A549 treated with AZD2906 at 1 μM for 4 hours (cell line): ENCODE results near the gene CDC42EP2. TPM values are rescaled to one million over a fixed set of nuclear protein-coding genes. Genes with fewer than 3 reads are reported as not detected.

Source experiments
- total RNA-seq: library from RNA; stranded (reverse); fragments of 200-300 nt; extraction: Qiagen RNA extraction; gene quantifications from 5 replicates; pipeline ENCODE4 v1.2.3, GENCODE V29; 2022

Gene CDC42EP2, protein sequence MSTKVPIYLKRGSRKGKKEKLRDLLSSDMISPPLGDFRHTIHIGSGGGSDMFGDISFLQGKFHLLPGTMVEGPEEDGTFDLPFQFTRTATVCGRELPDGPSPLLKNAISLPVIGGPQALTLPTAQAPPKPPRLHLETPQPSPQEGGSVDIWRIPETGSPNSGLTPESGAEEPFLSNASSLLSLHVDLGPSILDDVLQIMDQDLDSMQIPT
- total RNA-seq: 14.1 to 21.9 TPM (median 19.2 TPM) in 5 replicates

DNA sequence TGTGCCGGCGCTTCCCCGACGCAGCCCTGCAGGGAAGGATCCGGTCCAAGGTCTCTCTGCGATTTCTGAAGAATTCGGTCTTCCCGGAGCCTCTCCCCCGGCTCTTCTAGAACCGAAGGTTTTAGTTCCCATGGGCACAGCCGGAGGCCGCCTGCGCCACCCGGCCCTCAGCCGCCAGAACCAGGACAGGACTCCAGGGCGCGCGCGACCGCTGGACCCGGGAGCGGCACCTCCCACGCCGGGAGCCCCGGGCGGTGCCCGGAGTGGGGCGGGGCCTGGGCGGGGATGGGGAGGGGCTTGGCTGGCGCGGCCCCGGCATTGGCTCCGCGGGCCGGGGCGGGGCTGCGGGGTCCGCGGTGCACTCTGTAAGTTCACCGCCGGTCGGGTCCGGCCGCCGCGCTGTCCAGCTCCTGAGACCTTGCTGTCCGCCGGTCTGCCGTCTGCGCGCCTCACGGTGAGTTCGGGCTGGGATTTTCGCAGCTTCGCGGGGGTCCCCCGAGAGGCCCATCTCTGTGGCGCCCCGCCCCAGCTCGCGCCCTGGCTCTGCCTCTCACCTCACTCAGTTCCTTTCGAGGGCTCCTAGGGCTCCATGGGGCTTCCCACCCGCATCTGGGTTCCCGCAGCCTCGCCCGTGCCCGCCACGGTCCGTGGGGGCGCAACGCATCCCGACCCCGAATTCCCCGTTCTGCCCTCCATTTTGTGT lies at the start of gene CDC42EP2:
CDC42EP2 (plus strand) TSS at position 366 of the 703 bp plus-strand sequence. CDS start 6,033 bp downstream, outside the sequence.

DNA sequence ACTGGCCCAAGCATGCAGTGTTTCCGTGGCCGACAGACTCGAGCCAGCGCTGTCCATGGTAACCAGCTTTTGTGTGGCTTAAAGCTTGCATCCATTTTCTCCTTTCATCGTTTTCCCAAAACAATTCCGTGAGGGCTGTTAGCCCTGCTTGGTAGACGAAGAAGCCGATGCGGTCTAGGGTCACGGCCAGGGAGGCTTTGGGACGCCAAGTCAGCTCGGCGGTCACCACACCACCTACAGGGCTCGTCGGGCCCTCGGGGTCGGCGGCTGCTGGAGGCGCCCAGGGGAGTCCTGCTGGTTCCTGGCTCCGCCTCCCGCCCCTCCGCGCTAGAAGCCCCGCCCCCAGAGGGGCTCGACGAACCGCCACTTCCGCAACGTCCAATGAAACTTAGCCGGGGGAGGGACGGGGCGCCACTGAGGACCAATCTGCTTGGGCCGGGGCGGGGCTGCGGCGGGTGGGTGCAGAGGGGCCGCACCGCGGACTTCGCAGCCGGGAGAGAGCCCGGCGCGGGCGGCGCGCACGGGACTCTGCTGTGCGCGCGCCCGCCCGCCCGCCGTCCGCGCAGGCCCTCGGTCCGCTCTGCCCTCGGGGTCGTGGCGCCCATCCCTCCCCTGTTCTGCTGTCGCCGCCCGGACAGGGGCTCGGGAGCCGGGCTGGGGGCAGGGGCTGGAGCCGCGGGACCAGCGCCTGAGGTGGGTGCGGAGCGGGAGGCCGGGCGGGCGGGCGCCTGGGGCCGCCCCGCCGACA lies 39.8 kb downstream of the CDC42EP2 start, which contains the start of gene TIGD3:
TIGD3 (plus strand) TSS at position 487 of the 748 bp plus-strand sequence. CDS start 1,058 bp downstream, outside the sequence.

Other genes with a start within 250 kb of the CDC42EP2 start
- 67.5 to 78.7 TPM (median 73.1 TPM) in 5 replicates for gene CDCA5, start 230.8 kb upstream of the CDC42EP2 start, total RNA-seq
- gene ZFPL1, start 230.6 kb upstream of the CDC42EP2 start, total RNA-seq: 35.1 to 37.1 TPM (median 36.6 TPM) in 5 replicates
- gene VPS51, start 218.7 kb upstream of the CDC42EP2 start, total RNA-seq: 51.5 to 77.8 TPM (median 55.8 TPM) in 5 replicates
- gene TM7SF2, start 203.0 kb upstream of the CDC42EP2 start, total RNA-seq: 4.1 to 7.2 TPM (median 5.6 TPM) in 5 replicates
- 13.3 to 24.2 TPM (median 21.9 TPM) in 5 replicates for gene ZNHIT2, start 197.2 kb upstream of the CDC42EP2 start, total RNA-seq
- 834 to 1,066 TPM (median 993 TPM) in 5 replicates for gene FAU, start 192.7 kb upstream of the CDC42EP2 start, total RNA-seq
- gene MRPL49, start 192.5 kb upstream of the CDC42EP2 start, total RNA-seq: 67.8 to 77.4 TPM (median 68.7 TPM) in 5 replicates
- 29.0 to 41.9 TPM (median 39.5 TPM) in 5 replicates for gene SYVN1, start 180.3 kb upstream of the CDC42EP2 start, total RNA-seq
- not detected in 5 replicates for gene SPDYC, start 144.6 kb upstream of the CDC42EP2 start, total RNA-seq
- gene CAPN1, start 132.9 kb upstream of the CDC42EP2 start, total RNA-seq: 107 to 119 TPM (median 117 TPM) in 5 replicates
- gene POLA2, start 52.9 kb upstream of the CDC42EP2 start, total RNA-seq: 12.4 to 15.4 TPM (median 13.8 TPM) in 5 replicates
- 39.6 to 46.8 TPM (median 40.9 TPM) in 5 replicates for gene DPF2, start 19.0 kb downstream of the CDC42EP2 start, total RNA-seq
- gene TIGD3, start 39.9 kb downstream of the CDC42EP2 start, total RNA-seq: 0.94 to 1.3 TPM (median 1.2 TPM) in 5 replicates
- gene SLC25A45, start 67.8 kb downstream of the CDC42EP2 start, total RNA-seq: 12.1 to 15.2 TPM (median 14.2 TPM) in 5 replicates
- gene FRMD8, start 71.8 kb downstream of the CDC42EP2 start, total RNA-seq: 45.6 to 53.2 TPM (median 48.9 TPM) in 5 replicates
- gene NEAT1, start 107.9 kb downstream of the CDC42EP2 start, total RNA-seq: 123 to 204 TPM (median 187 TPM) in 5 replicates
- 42.9 to 87.3 TPM (median 59.9 TPM) in 5 replicates for gene MALAT1, start 184.2 kb downstream of the CDC42EP2 start, total RNA-seq
- gene SCYL1, start 210.2 kb downstream of the CDC42EP2 start, total RNA-seq: 47.8 to 62.4 TPM (median 58.2 TPM) in 5 replicates
- 89.3 to 122 TPM (median 106 TPM) in 5 replicates for gene LTBP3, start 243.5 kb downstream of the CDC42EP2 start, total RNA-seq